GM12865 (cell line): ENCODE data around the gene PANX2.

Experiments used
- DNase-seq: peaks from one replicate; pipeline ENCODE4 v3.0.0; 2010; ENCODE audit warnings: low read depth
- H3K4me3 ChIP-seq: 2 replicates; pipeline ENCODE4 v1.5.1; 2011; ENCODE audit warnings: mild to moderate bottlenecking, low read depth, low read length, control low read depth
- TF ChIP-seq, protein P1 (sequence below): IDR thresholded peaks from 2 replicates; pipeline ENCODE4 v1.5.1; 2011; ENCODE audit warnings: low read length, control low read depth, low read depth, inconsistent platforms; ENCODE audit not compliant: insufficient read depth; ENCODE audit errors: missing control alignments

PANX2 gene

DNA sequence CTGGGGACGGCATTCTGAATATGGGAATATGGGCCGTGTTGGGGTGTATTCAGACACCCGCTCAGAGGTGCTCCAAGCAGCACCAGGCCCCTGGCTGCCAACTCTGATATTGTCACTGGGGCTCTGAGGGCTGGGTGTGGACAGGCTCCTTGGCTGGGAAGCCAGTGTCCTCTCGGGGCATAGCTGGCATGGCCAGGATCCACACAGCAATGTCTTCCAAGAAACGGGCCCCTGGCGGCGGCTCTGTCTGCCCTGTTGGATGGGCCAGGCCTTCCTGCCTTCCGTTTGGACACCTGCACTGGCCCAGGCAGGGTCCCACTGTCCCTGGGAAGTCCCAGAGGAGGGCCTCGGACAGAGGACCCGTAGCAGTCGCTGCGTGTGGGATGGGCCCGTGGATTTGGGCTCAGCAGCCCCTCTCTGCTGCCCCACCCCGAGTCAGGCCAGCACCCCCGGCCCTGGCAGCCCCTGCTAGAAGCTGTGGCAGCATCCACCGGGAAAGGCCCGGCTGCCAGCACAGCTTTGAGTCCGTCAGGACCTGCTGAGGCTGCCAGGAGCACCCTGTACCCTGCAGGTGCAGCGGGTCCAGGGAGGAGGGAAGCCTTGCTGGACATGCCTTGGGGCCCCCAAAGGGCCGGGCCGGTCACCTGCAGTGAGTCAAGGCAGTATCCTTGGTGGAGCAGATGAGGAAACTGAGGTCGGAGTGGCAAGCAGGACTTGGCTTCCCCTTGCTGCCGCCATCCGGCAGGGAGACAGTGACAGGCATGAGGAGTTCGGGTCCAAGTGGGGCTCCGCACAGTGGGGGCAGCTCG lies 4.1 kb downstream of the PANX2 start:
- TF ChIP-seq, protein P1, sequence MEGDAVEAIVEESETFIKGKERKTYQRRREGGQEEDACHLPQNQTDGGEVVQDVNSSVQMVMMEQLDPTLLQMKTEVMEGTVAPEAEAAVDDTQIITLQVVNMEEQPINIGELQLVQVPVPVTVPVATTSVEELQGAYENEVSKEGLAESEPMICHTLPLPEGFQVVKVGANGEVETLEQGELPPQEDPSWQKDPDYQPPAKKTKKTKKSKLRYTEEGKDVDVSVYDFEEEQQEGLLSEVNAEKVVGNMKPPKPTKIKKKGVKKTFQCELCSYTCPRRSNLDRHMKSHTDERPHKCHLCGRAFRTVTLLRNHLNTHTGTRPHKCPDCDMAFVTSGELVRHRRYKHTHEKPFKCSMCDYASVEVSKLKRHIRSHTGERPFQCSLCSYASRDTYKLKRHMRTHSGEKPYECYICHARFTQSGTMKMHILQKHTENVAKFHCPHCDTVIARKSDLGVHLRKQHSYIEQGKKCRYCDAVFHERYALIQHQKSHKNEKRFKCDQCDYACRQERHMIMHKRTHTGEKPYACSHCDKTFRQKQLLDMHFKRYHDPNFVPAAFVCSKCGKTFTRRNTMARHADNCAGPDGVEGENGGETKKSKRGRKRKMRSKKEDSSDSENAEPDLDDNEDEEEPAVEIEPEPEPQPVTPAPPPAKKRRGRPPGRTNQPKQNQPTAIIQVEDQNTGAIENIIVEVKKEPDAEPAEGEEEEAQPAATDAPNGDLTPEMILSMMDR = no peak
- no peak for DNase-seq
- no peak overlapping the region for H3K4me3 ChIP-seq

GRCh38 chr22:50175191-50175461 lies 4.6 kb downstream of the PANX2 start:
- no peak for DNase-seq
- no peak overlapping the region for H3K4me3 ChIP-seq
- TF ChIP-seq, protein P1 = no peak

GRCh38 chr22:50175921-50176849 lies 5.7 kb downstream of the PANX2 start:
- TF ChIP-seq, protein P1 = no peak
- no peak for DNase-seq
- no peak overlapping the region for H3K4me3 ChIP-seq

DNA sequence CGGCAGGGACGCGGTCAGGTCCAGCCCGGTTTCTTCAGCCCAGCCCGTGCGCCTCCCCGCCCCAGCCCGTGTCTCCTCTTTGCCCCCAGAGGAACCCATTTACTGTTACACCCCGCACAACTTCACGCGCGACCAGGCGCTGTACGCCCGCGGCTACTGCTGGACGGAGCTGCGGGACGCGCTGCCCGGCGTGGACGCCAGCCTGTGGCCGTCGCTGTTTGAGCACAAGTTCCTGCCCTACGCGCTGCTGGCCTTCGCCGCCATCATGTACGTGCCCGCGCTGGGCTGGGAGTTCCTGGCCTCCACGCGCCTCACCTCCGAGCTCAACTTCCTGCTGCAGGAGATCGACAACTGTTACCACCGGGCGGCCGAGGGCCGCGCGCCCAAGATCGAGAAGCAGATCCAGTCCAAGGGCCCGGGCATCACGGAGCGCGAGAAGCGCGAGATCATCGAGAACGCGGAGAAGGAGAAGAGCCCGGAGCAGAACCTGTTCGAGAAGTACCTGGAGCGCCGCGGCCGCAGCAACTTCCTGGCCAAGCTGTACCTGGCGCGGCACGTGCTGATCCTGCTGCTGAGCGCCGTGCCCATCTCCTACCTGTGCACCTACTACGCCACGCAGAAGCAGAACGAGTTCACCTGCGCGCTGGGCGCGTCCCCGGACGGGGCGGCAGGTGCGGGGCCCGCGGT lies 6.5 kb downstream of the PANX2 start:
- DNase-seq = no peak
- TF ChIP-seq, protein P1 = no peak
- H3K4me3 ChIP-seq = no peak overlapping the region

GRCh38 chr22:50177537-50178470 lies 7.3 kb downstream of the PANX2 start:
- no peak overlapping the region for H3K4me3 ChIP-seq
- TF ChIP-seq, protein P1 = no peak
- DNase-seq = no peak

DNA sequence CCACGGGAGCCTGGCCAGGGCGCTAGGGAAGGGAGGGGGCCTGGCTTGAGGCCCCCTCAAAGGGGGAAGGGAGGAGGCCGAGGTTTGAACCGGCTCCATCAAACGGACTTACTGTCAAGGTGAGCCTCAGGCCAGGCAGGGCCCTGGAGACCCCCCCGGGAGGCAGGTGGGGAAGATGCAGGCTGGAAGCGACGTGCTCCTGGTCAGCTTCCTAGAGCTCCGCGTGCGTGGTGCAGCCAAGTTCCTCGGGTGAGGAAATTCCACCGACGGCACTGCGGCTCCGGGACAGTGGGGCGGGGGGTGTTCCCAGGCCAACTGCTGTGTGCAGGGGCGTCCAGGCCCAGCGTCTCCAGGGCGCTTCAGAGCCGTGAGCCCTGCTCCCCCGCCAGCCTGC lies 7.9 kb downstream of the PANX2 start:
- no peak overlapping the region for H3K4me3 ChIP-seq
- no peak for DNase-seq
- TF ChIP-seq, protein P1 = no peak
